OCI-LY3 (cell line): Measurements from ENCODE around the gene CSF3R.

Source experiments
- H2AFZ ChIP-seq: fragments of 200-600, 300-600 bp; shearing (Covaris generic); 2 replicates; pipeline ENCODE4 v1.6.0; 2014; ENCODE audit warnings: antibody characterized with exemption, low read depth, low read length
- H3K27ac ChIP-seq: fragments of 200-600, 300-600 bp; sonication (generic); 2 replicates; pipeline ENCODE4 v1.5.1; 2014; ENCODE audit warnings: mild to moderate bottlenecking, low read length, moderate library complexity, mixed read lengths
- H3K27me3 ChIP-seq: fragments of 200-600, 300-600 bp; sonication (generic); 2 replicates; pipeline ENCODE4 v1.6.1; 2014; ENCODE audit warnings: low read depth, low read length, mixed read lengths
- H3K36me3 ChIP-seq: fragments of 200-600, 300-600 bp; sonication (generic); replicated peaks from 2 replicates; pipeline ENCODE3; 2014; ENCODE audit warnings: low read depth, low read length, mixed read lengths
- H3K4me1 ChIP-seq: fragments of 300-600, 200-600 bp; sonication (generic); 2 replicates; pipeline ENCODE4 v1.6.1; 2014; ENCODE audit warnings: low read length, mixed read lengths
- H3K4me2 ChIP-seq: fragments of 200-600, 300-600 bp; sonication (generic); 2 replicates; pipeline ENCODE4 v1.6.1; 2014; ENCODE audit warnings: low read length, mixed read lengths
- H3K4me3 ChIP-seq: fragments of 300-600, 200-600 bp; sonication (generic); 2 replicates; pipeline ENCODE4 v1.5.1; 2014; ENCODE audit warnings: antibody characterized with exemption, mild to moderate bottlenecking, low read length, moderate library complexity
- H3K79me2 ChIP-seq: fragments of 300-600, 200-600 bp; shearing (Covaris generic); 2 replicates; pipeline ENCODE4 v1.6.1; 2014; ENCODE audit warnings: mild to moderate bottlenecking, low read length, mixed read lengths
- H3K9ac ChIP-seq: fragments of 300-600, 200-600 bp; shearing (Covaris generic); 2 replicates; pipeline ENCODE4 v1.6.0; 2014; ENCODE audit warnings: mild to moderate bottlenecking, low read length, moderate library complexity
- H3K9me3 ChIP-seq: fragments of 200-600, 300-600 bp; shearing (Covaris generic); 2 replicates; pipeline ENCODE4 v1.6.1; 2014; ENCODE audit warnings: low read length, mixed read lengths; ENCODE audit not compliant: insufficient read depth
- H4K20me1 ChIP-seq: fragments of 200-600, 300-600 bp; sonication (generic); 2 replicates; pipeline ENCODE4 v1.6.1; 2016; ENCODE audit warnings: low read length, mixed read lengths; ENCODE audit not compliant: insufficient read depth
- EZH2phosphoT487 ChIP-seq: fragments of 200-600 bp; shearing (Covaris generic); IDR thresholded peaks from 2 replicates; pipeline ENCODE4 v1.6.1; 2018; ENCODE audit warnings: antibody characterized with exemption, mixed run types, low read depth
- TF ChIP-seq, protein P1 (sequence below): fragments of 200-600, 300-600 bp; sonication (generic); IDR thresholded peaks from 2 replicates; pipeline ENCODE4 v1.5.1; 2014; ENCODE audit warnings: antibody characterized with exemption, low read length, low read depth

Gene CSF3R

DNA sequence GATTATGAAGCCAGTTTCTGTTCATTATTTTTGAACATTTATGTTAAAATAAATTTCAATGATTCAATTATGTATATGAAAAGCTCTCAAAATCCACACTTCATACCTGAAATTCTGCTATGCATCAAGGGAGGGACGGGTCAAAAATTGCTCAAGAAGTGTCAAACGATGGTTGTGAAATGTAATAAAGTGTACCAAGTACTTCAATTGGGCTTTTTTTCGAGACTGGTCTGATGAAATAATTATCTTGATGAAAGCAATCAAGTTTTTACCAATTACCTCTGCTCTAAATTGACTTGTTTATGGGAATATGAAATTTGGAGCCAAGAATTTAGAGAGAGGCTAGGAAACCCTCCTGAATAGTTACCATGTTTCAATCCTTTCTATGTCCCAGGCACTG is 40.4 kb downstream of the CSF3R start:
- Histone ChIP-seq H3K27me3 (no peaks in the 10 kb centered on the region), H3K4me3 (no peak overlapping the region), H2AFZ (no peak overlapping the region), H3K79me2 (no peaks in the 10 kb centered on the region), H3K27ac (no peak overlapping the region), H3K4me1 (peaks cover 9% of the 10 kb centered on the region), H3K4me2 (no peak overlapping the region), H4K20me1 (no peaks in the 10 kb centered on the region), H3K9ac (no peak overlapping the region), H3K9me3 (no peaks in the 10 kb centered on the region), H3K36me3 (no peaks in the 10 kb centered on the region)
- TF ChIP-seq, protein P1, sequence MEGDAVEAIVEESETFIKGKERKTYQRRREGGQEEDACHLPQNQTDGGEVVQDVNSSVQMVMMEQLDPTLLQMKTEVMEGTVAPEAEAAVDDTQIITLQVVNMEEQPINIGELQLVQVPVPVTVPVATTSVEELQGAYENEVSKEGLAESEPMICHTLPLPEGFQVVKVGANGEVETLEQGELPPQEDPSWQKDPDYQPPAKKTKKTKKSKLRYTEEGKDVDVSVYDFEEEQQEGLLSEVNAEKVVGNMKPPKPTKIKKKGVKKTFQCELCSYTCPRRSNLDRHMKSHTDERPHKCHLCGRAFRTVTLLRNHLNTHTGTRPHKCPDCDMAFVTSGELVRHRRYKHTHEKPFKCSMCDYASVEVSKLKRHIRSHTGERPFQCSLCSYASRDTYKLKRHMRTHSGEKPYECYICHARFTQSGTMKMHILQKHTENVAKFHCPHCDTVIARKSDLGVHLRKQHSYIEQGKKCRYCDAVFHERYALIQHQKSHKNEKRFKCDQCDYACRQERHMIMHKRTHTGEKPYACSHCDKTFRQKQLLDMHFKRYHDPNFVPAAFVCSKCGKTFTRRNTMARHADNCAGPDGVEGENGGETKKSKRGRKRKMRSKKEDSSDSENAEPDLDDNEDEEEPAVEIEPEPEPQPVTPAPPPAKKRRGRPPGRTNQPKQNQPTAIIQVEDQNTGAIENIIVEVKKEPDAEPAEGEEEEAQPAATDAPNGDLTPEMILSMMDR, result no peak
- TF ChIP-seq EZH2phosphoT487, result no peak

DNA sequence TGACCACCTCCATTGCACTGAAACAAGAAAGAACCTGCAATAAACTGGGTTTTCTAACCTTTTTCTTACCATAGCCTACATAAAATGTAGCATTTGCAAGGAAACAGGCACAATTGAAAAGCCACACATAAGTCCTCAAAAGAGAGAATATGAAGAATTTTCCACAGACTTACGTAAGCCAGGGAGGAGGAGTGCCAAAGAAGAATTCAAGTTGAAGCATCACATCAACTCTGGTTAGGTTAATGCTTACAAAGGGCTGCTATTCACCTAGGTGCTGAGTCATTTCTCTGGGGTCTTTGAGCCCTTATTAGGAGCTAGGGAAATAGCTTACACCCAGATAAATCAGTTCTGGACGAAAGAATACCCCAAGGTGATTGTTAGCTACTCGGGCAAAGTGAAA is 42.1 kb downstream of the CSF3R start:
- no peak overlapping the region for H3K9ac ChIP-seq
- H3K4me1 ChIP-seq, result no peaks in the 10 kb centered on the region
- H2AFZ ChIP-seq, result no peak overlapping the region
- H3K9me3 ChIP-seq, result no peaks in the 10 kb centered on the region
- no peaks in the 10 kb centered on the region for H3K79me2 ChIP-seq
- H3K4me3 ChIP-seq, result no peak overlapping the region
- H4K20me1 ChIP-seq, result no peaks in the 10 kb centered on the region
- H3K36me3 ChIP-seq, result no peaks in the 10 kb centered on the region
- no peaks in the 10 kb centered on the region for H3K27me3 ChIP-seq
- TF ChIP-seq EZH2phosphoT487, result no peak
- no peak overlapping the region for H3K4me2 ChIP-seq
- no peak overlapping the region for H3K27ac ChIP-seq

DNA sequence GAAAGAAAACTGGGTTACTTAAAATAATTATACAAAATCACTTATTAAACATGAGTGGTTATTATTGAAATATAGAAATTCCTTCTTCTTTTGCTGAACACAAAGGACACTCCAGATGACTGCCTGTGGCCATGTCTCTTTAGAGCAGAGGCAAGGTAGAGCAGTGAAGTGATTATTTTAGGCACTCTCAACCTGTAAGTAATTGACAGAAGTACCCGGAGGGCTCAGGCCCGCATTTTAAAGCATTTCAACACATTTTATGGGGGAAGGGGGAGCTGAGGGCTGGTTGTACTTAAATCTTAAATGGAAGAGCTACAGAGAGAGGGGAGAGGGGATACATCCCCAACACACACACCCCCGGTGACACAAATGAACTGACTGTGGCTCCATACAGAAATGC is 42.7 kb downstream of the CSF3R start:
- Histone ChIP-seq H3K4me1 (no peaks in the 10 kb centered on the region), H3K27me3 (no peaks in the 10 kb centered on the region), H3K9ac (no peak overlapping the region), H3K27ac (no peak overlapping the region), H4K20me1 (no peaks in the 10 kb centered on the region), H2AFZ (no peak overlapping the region), H3K9me3 (no peaks in the 10 kb centered on the region), H3K4me2 (no peak overlapping the region), H3K36me3 (no peaks in the 10 kb centered on the region), H3K4me3 (no peak overlapping the region), H3K79me2 (no peaks in the 10 kb centered on the region)
- TF ChIP-seq, protein P1, result no peak
- TF ChIP-seq EZH2phosphoT487, result no peak

DNA sequence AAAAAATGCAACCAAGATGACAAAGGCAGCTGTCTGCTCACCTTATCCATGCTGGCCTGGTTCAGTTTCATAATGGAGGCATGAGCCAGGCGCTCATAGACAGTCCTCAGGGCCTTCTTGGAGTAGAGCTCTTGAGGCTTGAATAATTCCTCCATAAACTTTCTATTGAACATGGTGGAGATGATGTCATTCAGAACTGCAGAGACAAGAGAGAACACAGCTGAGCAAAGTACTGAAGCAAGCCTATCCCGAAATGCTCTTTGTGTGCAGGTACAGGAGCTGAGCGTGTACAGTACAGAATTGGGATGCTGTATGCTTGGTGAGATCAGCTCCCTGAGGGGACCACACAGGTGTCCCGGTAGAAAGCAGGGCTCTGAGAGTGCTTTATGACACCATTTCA is 44.0 kb downstream of the CSF3R start:
- TF ChIP-seq, protein P1, result no peak
- no peak for TF ChIP-seq EZH2phosphoT487
- Histone ChIP-seq H3K27ac (no peak overlapping the region), H3K4me1 (no peaks in the 10 kb centered on the region), H3K9me3 (no peaks in the 10 kb centered on the region), H3K4me2 (no peak overlapping the region), H3K4me3 (no peak overlapping the region), H4K20me1 (no peaks in the 10 kb centered on the region), H3K9ac (no peak overlapping the region), H2AFZ (no peak overlapping the region), H3K79me2 (no peaks in the 10 kb centered on the region), H3K36me3 (no peaks in the 10 kb centered on the region), H3K27me3 (no peaks in the 10 kb centered on the region)

DNA sequence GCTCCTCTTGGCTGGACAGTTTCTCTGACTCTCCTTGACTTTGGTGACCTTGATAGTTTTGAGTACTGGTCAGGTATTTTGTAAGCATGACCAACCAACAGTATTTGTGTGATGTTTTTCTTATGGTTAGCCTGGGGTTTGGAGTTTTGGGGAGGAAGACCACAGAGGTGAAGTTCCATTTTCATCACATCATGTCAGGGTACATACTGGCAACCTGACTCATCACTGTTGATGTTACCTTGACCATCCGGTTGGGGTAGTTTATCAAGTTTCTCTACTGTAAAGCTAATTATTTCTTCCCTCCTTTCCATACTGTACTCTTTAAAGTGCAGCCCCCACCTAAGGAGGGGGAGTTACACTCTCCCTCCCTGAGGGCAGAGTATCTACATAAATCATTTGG is 45.9 kb downstream of the CSF3R start:
- H3K36me3 ChIP-seq, result no peaks in the 10 kb centered on the region
- no peaks in the 10 kb centered on the region for H4K20me1 ChIP-seq
- H3K27ac ChIP-seq, result no peak overlapping the region
- no peak overlapping the region for H3K4me3 ChIP-seq
- H3K4me1 ChIP-seq, result no peaks in the 10 kb centered on the region
- no peak for TF ChIP-seq EZH2phosphoT487
- TF ChIP-seq, protein P1, result no peak
- no peak overlapping the region for H3K9ac ChIP-seq
- H3K27me3 ChIP-seq, result no peaks in the 10 kb centered on the region
- no peaks in the 10 kb centered on the region for H3K9me3 ChIP-seq
- no peaks in the 10 kb centered on the region for H3K79me2 ChIP-seq
- H3K4me2 ChIP-seq, result no peak overlapping the region
- no peak overlapping the region for H2AFZ ChIP-seq
